SK-N-SH treated with all-trans-retinoic acid at 6 μM for 48 hours (cell line): ENCODE data around the gene SUGCT.

Source experiments
- ATAC-seq: fragments of 200-7000 bp; cut with Tn5 transposase; 3 replicates; pipeline ENCODE4 v1.9.1; 2020; ENCODE audit warnings: mild to moderate bottlenecking, moderate library complexity
- ARNTL ChIP-seq: fragments of 450-650 bp; formaldehyde crosslinking; IDR thresholded peaks from 2 replicates; pipeline ENCODE4 v1.5.0; 2020; ENCODE audit warnings: low read depth, mild to moderate bottlenecking, moderate library complexity, borderline replicate concordance
- BACH2 ChIP-seq: fragments of 250-450 bp; sonication (Bioruptor Pico); IDR thresholded peaks from 2 replicates; pipeline ENCODE4 v1.9.0; 2021; ENCODE audit warnings: mild to moderate bottlenecking, borderline replicate concordance
- CREB5 ChIP-seq: fragments of 250-450 bp; sonication (Bioruptor Pico); IDR thresholded peaks from 2 replicates; pipeline ENCODE4 v1.5.1; 2020; ENCODE audit warnings: low read depth, mild to moderate bottlenecking, moderate library complexity
- CSDC2 ChIP-seq: fragments of 250-450 bp; sonication (Bioruptor Pico); IDR thresholded peaks from 2 replicates; pipeline ENCODE4 v1.5.0; 2020; ENCODE audit warnings: mild to moderate bottlenecking, moderate library complexity
- CSRNP3 ChIP-seq: fragments of 250-450 bp; sonication (Bioruptor Pico); IDR thresholded peaks from 2 replicates; pipeline ENCODE4 v1.5.1; 2021; ENCODE audit warnings: mild to moderate bottlenecking, moderate library complexity
- ESRRG ChIP-seq: fragments of 250-450 bp; sonication (Bioruptor Pico); IDR thresholded peaks from 2 replicates; pipeline ENCODE4 v1.6.1; 2021; ENCODE audit warnings: mild to moderate bottlenecking
- GLIS3 ChIP-seq: fragments of 250-450 bp; sonication (Bioruptor Pico); IDR thresholded peaks from 2 replicates; pipeline ENCODE4 v1.5.0; 2020; ENCODE audit warnings: mild to moderate bottlenecking, moderate library complexity
- ISL1 ChIP-seq: fragments of 250-450 bp; sonication (Bioruptor Pico); IDR thresholded peaks from 2 replicates; pipeline ENCODE4 v2.1.2; 2022; ENCODE audit warnings: mild to moderate bottlenecking, moderate library complexity
- PATZ1 ChIP-seq: fragments of 250-450 bp; sonication (Bioruptor Pico); IDR thresholded peaks from 2 replicates; pipeline ENCODE4 v1.8.0; 2020; ENCODE audit warnings: mild to moderate bottlenecking, moderate library complexity, borderline replicate concordance
- POU6F1 ChIP-seq: fragments of 250-450 bp; sonication (Bioruptor Pico); IDR thresholded peaks from 2 replicates; pipeline ENCODE4 v1.8.0; 2021; ENCODE audit warnings: low read depth, mild to moderate bottlenecking, moderate library complexity, borderline replicate concordance
- PPARA ChIP-seq: fragments of 250-450 bp; sonication (Bioruptor Pico); IDR thresholded peaks from 2 replicates; pipeline ENCODE4 v1.5.0; 2020; ENCODE audit warnings: mild to moderate bottlenecking, borderline replicate concordance
- RARB ChIP-seq: fragments of 250-450 bp; sonication (Bioruptor Pico); IDR thresholded peaks from 2 replicates; pipeline ENCODE4 v1.8.0; 2021; ENCODE audit warnings: mild to moderate bottlenecking, moderate library complexity
- TCF4 ChIP-seq: fragments of 250-450 bp; sonication (Bioruptor Pico); IDR thresholded peaks from 2 replicates; pipeline ENCODE4 v1.8.0; 2021; ENCODE audit warnings: mild to moderate bottlenecking, moderate library complexity, borderline replicate concordance
- TOX ChIP-seq: fragments of 250-450 bp; sonication (Bioruptor Pico); IDR thresholded peaks from 2 replicates; pipeline ENCODE4 v1.8.0; 2021; ENCODE audit warnings: mild to moderate bottlenecking, moderate library complexity, borderline replicate concordance
- TSHZ2 ChIP-seq: fragments of 250-450 bp; sonication (Bioruptor Pico); IDR thresholded peaks from 2 replicates; pipeline ENCODE4 v1.5.0; 2020; ENCODE audit warnings: mild to moderate bottlenecking, moderate library complexity
- ZC3H10 ChIP-seq: fragments of 250-450 bp; sonication (Bioruptor Pico); IDR thresholded peaks from 2 replicates; pipeline ENCODE4 v1.5.1; 2021; ENCODE audit warnings: mild to moderate bottlenecking, moderate library complexity
- ZFP3 ChIP-seq: fragments of 250-450 bp; sonication (Bioruptor Pico); IDR thresholded peaks from 2 replicates; pipeline ENCODE4 v1.5.0; 2020; ENCODE audit warnings: mild to moderate bottlenecking, moderate library complexity
- ZFP30 ChIP-seq: fragments of 450-650 bp; formaldehyde crosslinking; IDR thresholded peaks from 2 replicates; pipeline ENCODE4 v1.5.0; 2022; ENCODE audit warnings: mild to moderate bottlenecking, moderate library complexity
- ZNF565 ChIP-seq: fragments of 450-650 bp; formaldehyde crosslinking; conservative IDR thresholded peaks from 2 replicates; pipeline ENCODE4 v1.5.0; 2020; ENCODE audit warnings: low read depth, mild to moderate bottlenecking, moderate library complexity
- ZNF70 ChIP-seq: fragments of 450-650 bp; formaldehyde crosslinking; IDR thresholded peaks from 2 replicates; pipeline ENCODE4 v1.5.0; 2020; ENCODE audit warnings: mild to moderate bottlenecking, moderate library complexity

SUGCT gene

GRCh38 chr7:40330408-40330807 lies 195.6 kb downstream of the SUGCT start:
- ATAC-seq: peak; percentile 35; the same call in 2 of the 3 replicates

GRCh38 chr7:40331915-40332314 lies 197.1 kb downstream of the SUGCT start:
- ATAC-seq: peak; percentile 14; the same call in 1 of the 3 replicates
- TF ChIP-seq ESRRG (no peak), PPARA (CRISPR knock-in tag) (no peak), TCF4 (no peak)

More at GRCh38 chr7:40330408-40330807, 195.6 kb downstream of the SUGCT start:
- no peak for TF ChIP-seq ZFP30 (CRISPR knock-in tag)
- no peak for TF ChIP-seq ARNTL (CRISPR knock-in tag)
- no peak for TF ChIP-seq CREB5
- TF ChIP-seq GLIS3 (CRISPR knock-in tag): no peak
- TF ChIP-seq TOX: no peak
- TF ChIP-seq ZNF565 (CRISPR knock-in tag): no peak
- TF ChIP-seq, all 23 proteins: peak for 0

GRCh38 chr7:40332516-40332915 lies 197.7 kb downstream of the SUGCT start:
- ATAC-seq: no peak
- TF ChIP-seq ZNF70 (CRISPR knock-in tag): no peak
- TF ChIP-seq TSHZ2 (CRISPR knock-in tag): no peak
- no peak for TF ChIP-seq CSDC2 (CRISPR knock-in tag)
- no peak for TF ChIP-seq CSRNP3 (CRISPR knock-in tag)
- no peak for TF ChIP-seq PATZ1 (CRISPR knock-in tag)
- no peak for TF ChIP-seq ESRRG
- TF ChIP-seq ISL1 (CRISPR knock-in tag): no peak
- TF ChIP-seq ARNTL (CRISPR knock-in tag): no peak
- no peak for TF ChIP-seq ZFP3

GRCh38 chr7:40341836-40342235 lies 207.0 kb downstream of the SUGCT start:
- ATAC-seq: no peak
- no peak for TF ChIP-seq BACH2 (CRISPR knock-in tag)
- TF ChIP-seq PATZ1 (CRISPR knock-in tag): no peak
- no peak for TF ChIP-seq POU6F1 (CRISPR knock-in tag)
- TF ChIP-seq RARB (CRISPR knock-in tag): no peak
- no peak for TF ChIP-seq TCF4
- no peak for TF ChIP-seq ISL1 (CRISPR knock-in tag)
- no peak for TF ChIP-seq ZC3H10
- TF ChIP-seq ZNF70 (CRISPR knock-in tag): no peak
- no peak for TF ChIP-seq ARNTL (CRISPR knock-in tag)
- TF ChIP-seq CSRNP3 (CRISPR knock-in tag): no peak
- no peak for TF ChIP-seq ESRRG
